HEK293 (cell line): ENCODE data around the gene LRRC4C.

ENCODE experiments used
- CTCF ChIP-seq: fragments of 450-650 bp; formaldehyde crosslinking; IDR thresholded peaks from 2 replicates; pipeline ENCODE4 v1.5.1; 2016; ENCODE audit warnings: missing biosample characterization, missing genetic modification characterization
- GLI2 ChIP-seq: fragments of 450-650 bp; formaldehyde crosslinking; IDR thresholded peaks from 2 replicates; pipeline ENCODE4; 2017; ENCODE audit warnings: missing biosample characterization, missing genetic modification characterization, low read depth, borderline replicate concordance
- ZNF239 ChIP-seq: fragments of 450-650 bp; formaldehyde crosslinking; IDR thresholded peaks from 2 replicates; pipeline ENCODE4 v1.5.1; 2016; ENCODE audit warnings: missing biosample characterization, missing genetic modification characterization
- ZNF292 ChIP-seq: fragments of 450-650 bp; formaldehyde crosslinking; IDR thresholded peaks from 2 replicates; pipeline ENCODE4 v1.5.1; 2016; ENCODE audit warnings: low read depth, missing biosample characterization, missing genetic modification characterization, borderline replicate concordance
- ZNF513 ChIP-seq: fragments of 450-650 bp; IDR thresholded peaks from 2 replicates; pipeline ENCODE4 v1.5.1; 2018; ENCODE audit warnings: missing biosample characterization, missing genetic modification characterization

- no peak for TF ChIP-seq GLI2 (tag by site-specific recombination)
- TF ChIP-seq CTCF (tag by site-specific recombination) = no peak
- no peak for TF ChIP-seq ZNF239 (tag by site-specific recombination)
- no peak for TF ChIP-seq ZNF292
- TF ChIP-seq ZNF513 = no peak
Measured at GRCh38 chr11:41065432-41065831, 394.0 kb downstream of the LRRC4C start.
